ENCODE data around the gene ZNF12.
"Not testable (repeated sequence)": the region's sequence is repeated elsewhere in the genome, so short reads cannot be mapped to it uniquely, and the experiment has no call there.

The ZNF12 gene

DNA sequence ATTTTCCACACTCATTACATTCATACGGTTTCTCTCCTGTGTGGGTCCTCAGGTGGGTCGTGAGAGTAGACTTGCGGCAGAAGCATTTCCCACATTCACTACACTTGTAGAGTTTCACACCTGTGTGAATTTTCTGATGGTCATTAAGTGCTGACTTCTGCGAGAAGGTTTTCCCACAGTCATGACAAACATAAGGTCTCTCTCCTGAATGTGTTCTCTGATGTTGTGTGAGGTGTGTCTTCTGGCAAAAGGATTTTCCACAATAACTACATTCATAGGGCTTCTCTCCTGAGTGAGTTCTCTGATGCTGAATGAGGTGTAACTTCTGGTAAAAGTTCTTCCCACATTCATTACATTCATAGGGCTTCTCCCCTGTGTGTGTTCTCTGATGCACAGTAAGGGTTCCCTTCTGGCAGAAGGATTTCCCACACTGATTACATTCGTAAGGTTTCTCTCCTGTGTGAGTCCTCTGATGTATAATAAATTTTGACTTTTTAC, 15.1 kb downstream of the ZNF12 start:
- DNase-seq (ENCODE audit: low spot score), result peak; percentile 11

DNA sequence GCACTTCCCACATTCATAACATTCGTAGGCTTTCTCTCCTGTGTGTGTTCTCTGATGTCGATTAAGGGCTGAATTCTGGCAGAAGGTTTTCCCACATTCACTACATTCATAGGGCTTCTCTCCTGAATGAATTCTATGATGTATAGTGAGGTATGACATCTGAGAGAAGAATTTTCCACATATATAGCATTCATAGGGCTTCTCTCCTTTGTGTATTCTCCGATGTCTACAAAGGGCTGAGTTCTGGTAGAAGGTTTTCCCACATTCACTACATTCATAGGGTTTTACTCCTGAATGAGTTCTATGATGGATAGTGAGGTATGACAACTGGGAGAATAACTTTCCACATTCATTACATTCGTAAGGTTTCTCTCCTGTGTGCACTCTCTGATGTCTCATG, 15.6 kb downstream of the ZNF12 start:
- no peak for DNase-seq (ENCODE audit: low spot score)

DNA sequence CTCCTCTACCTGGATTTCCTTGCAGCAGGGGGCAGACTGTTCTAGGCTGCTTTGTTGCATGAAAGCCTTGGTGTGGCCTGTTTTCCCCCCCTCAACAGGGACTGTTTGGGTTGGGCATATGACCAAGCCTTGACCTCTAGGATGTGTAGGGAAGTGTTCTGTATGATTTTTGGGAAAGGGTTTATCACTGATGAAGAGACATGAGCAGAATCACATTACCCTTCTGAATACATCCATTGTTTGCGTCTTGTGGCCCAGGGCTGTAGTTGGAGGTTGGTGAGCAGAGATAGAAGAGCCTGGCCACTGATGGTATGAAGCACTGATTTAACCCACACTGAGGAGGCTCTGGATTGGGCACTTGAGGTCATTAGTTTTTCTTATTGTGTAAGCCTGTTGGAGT, 26.6 kb downstream of the ZNF12 start:
- no peak for DNase-seq (ENCODE audit: low spot score)

DNA sequence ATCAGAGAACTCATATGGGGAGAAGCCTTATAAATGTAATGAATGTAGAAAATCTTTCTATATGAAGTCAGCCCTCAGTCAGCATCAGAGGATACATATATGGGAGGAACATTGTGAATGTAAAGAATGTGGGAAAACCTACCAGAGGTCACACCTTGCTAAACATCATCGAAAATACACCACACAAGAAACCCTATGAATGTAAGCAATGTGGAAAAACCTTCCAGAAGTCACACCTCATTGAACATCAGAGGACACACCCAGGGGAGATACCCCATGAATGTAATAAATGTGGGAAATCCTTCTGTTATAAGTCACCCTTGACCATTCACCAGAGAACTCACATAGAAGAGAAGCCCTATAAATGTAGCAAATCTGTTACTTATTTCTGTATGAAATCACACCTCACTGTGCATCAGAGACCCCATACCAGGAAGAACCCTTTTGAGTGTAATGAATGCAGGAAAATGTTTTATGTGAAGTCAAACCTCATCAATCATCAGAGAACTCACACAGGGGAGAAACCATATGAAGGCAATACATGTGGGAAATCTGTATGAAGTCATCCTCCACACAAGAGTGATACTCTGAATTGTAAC, 30.8 kb downstream of the ZNF12 start:
- no peak for DNase-seq (ENCODE audit: low spot score)

DNA sequence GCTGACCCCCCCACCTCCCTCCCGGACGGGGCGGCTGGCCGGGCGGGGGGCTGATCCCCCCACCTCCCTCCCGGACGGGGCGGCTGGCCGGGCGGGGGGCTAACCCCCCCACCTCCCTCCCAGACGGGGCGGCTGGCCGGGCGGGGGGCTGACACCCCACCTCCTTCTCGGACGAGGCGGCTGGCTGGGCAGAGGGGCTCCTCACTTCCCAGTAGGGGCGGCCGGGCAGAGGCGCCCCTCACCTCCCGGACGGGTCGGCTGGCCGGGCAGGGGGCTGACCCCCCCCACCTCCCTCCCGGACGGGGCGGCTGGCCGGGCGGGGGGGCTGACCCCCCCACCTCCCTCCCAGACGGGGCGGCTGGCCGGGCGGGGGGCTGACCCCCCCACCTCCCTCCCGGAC, 35.9 kb downstream of the ZNF12 start:
- not testable (repeated sequence) for DNase-seq (ENCODE audit: low spot score)

DNA sequence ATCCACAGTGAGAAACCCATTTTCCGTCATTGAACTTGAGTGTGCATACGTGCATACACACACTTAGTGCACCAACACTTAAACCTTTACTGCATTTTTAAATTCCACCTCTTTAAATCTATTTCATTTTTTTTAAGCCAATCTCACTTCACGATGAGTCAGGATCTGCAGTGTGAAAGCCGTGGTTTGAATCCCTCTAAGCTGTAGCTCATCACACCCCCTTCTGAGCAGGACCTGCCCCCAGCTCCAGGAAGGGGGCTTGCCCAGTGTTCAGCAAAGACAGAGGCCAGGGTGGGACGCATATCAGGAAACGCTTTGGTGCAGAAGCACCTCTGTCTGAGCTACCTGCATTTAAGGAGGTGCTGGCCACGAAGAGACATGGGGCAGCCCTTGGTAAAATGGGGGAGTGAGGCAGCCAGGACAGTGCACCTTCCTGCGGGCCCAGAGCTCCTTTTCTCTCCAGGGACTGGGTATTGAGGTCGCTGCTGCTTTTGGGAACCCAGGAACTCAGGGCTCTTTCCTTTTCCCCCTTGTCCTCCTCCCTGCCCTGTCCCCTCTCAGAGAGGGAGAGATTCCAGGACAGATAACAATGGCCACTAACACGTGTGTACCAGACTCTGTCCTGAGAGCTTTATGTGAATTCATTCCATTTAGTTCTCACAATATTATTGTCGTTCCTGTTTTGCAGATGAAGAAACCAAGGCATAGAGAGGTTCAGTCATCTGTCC, 48.0 kb downstream of the ZNF12 start:
- DNase-seq (ENCODE audit: low spot score), result no peak

DNA sequence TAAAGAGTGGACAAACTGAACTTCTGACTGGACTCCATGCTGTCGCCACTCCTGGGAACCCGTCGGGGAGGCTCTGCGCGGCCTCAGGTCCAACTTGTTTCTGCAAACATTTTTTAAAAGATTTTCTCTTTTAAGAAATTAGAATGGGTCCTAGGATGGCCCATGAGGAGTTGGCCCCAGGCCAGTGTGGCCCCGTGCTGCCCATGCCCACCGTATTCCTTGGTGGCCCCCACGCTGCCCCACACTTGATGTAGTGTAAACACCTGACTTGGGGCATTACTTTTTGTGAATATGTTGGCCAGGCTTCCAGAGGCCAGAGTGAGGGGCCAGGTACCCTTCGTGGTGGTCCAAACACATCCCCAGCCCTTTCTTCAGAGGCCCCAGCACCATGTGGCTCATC, 50.3 kb downstream of the ZNF12 start:
- DNase-seq (ENCODE audit: low spot score), result no peak

DNA sequence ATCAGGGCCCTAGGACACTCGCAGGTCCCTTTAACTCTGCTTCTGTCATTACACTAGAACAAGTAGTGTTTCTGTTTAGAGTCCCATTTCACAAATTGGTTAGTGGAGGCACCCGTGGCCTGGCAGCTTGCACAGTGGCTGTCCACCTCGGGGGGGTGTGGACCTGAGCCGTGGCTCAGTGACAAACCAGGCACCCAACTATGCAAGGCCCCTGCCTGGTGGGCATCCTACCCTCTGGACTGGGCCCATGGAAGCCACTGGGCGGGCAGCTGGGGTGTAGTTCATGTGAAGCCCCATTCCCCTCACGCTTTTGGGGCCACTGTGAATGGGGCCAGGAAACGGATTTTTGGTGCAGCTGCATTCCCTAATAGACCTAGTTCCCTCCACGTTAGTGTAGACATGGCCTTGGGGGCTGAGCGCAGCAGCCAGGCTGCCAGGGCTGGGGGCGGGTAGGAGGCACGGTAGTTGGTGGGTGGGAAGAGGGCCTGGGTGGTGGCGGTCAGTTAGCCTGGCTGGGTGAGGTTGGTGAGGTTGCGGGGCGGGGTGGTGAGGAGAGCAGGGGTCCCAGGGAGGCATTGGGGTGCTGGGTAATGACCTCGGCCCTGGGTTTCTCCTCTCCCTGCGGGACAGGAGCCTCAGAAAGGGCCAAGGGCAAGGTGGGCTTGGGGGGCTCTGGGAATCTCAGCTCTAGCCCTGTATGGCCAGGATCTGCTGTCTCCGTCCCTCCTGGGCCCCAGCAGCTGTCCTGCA, 50.9 kb downstream of the ZNF12 start:
- DNase-seq (ENCODE audit: low spot score), result no peak

DNA sequence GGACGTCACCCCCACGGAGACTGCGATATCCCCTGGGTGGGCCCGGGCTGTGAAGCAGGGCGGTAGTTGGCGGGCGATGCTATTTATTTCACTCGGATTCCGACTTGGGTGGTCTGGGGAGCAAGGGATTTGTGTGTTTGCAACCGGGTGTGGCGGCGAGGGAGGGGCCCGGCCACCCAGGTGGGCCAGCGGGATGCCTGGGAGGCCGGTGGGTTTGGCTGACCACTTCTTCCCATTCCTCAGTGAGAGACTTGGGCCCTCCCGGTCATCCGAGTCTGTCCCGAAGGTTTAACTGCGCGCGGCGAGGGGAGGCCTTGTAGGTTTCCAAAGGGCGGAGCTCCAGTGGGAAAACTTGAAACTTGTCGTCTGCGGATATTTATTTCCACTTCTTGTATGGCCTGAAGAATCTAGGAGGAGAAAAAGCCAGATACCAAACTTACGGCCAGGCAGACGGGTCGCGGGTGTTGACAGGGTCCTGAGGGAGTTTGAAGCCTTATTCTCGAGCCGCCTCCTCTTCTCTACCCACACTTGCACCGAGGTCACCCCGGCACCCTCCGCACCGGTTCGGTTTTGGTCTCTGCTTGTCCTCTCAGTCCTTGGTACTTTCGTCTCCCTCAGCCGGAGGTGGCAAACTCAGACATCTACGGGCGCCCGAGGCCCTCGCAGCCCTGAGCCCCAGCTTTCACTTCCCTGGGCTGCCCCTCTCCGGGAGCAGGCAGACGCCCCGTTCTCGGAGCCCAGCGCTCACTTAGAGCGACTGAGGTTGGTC, 51.7 kb downstream of the ZNF12 start:
- no peak for DNase-seq (ENCODE audit: low spot score)

DNA sequence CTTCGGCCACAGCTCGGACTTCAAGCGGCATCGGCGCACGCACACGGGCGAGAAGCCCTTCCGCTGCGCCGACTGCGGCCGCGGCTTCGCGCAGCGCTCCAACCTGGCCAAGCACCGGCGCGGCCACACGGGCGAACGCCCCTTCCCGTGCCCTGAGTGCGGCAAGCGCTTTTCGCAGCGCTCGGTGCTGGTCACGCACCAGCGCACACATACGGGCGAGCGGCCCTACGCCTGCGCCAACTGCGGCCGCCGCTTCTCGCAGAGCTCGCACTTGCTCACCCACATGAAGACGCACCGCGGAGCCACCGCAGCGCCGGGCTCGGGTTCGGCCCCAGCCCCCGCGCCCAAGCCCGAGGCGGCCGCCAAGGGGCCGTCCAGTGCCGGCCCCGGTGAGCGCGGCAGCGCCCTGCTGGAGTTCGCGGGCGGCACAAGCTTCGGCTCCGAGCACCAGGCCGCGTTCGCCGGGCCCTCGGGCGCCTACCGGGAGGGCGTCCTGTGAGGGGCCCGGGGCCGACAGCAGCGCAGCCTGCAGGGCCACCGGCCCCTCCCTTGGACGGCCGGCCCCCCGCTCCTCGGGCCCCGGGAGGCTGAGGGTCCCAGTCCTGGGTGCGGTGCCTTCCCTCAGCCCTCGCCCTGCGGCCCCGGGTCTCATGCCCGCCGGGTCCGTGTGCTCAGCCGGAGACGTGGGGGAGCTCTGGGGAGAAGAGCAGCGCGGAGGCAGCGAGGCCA, 52.5 kb downstream of the ZNF12 start:
- no peak for DNase-seq (ENCODE audit: low spot score)

DNA sequence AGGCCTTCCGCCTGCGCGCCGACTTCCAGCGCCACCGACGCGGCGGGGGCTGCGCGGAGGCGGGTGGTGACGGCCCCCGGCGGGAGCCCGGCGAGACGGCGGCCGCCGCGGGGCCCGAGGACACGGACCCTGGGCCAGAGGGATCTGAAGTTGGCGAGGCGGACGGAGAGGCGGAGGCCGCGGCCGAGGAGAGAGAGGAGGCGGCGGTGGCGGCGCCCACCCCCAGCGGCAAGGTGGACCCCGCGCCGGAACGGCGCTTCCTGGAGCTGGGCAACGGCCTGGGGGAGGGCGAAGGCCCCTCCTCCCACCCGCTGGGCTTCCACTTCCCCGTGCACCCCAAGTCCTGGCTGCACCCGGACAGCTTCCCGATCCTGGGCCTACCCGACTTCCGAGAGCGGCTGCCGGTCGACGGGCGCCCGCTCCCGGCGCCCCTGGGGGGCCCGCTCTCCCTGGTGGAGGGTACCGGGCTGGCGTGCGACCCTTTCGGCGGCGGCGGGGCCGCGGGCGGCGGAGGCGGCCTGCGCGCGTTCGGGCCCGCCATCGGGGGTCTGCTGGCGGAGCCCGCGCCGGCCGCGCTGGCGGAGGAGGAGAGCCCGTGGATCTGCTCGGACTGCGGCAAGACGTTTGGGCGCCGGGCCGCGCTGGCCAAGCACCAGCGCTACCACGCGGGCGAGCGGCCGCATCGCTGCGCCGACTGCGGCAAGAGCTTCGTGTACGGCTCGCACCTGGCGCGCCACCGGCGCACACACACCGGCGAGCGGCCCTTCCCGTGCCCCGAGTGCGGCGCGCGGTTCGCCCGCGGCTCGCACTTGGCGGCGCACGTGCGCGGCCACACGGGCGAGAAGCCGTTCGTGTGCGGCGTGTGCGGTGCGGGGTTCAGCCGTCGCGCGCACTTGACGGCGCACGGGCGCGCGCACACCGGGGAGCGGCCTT, 53.4 kb downstream of the ZNF12 start:
- DNase-seq (ENCODE audit: low spot score), result no peak

DNA sequence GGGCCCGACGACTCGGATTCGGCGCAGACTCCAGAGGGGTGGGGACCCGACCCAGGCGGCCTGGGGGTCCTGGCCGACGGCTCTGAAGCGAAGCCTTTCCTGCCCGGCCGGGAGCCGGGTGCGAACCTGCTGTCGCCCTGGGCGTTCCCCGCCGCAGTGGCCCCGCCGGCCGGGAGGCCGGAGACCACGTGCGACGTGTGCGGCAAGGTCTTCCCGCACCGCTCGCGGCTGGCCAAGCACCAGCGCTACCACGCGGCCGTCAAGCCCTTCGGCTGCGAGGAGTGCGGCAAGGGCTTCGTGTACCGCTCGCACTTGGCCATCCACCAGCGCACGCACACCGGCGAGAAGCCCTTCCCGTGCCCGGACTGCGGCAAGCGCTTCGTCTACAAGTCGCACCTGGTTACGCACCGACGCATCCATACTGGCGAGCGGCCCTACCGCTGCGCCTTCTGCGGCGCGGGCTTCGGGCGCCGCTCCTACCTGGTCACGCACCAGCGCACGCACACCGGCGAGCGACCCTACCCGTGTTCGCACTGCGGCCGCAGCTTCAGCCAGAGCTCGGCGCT, 54.2 kb downstream of the ZNF12 start:
- no peak for DNase-seq (ENCODE audit: low spot score)

DNA sequence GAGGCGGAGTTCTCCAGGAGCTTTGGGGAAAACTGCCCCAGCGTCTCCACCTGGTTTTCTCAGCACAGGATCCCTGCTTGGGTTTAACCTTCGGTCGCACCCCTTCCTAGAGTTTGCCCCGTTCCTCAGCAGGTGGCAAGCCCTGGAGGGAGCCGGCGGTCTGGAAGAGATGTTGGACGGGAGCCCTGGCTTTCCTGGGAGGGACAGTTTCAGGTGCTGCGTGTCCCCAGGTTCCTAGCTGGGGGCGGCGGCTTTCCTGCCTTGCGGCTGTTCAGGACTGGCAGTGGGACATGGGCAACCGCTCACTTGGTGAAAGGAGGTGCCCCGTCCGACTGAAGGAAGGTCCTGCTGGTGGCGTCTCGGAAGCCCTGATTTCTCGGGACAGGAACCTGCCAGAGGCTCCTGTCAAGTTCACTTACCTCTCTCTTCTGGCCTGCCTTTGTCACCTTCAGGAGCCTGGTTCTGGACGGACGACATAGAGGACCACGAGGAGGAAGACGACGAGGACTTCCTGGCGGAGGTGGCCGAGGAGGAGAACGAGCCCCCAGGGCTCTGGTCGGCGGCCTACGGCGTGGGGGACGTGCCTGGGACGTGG, 54.8 kb downstream of the ZNF12 start:
- no peak for DNase-seq (ENCODE audit: low spot score)

DNA sequence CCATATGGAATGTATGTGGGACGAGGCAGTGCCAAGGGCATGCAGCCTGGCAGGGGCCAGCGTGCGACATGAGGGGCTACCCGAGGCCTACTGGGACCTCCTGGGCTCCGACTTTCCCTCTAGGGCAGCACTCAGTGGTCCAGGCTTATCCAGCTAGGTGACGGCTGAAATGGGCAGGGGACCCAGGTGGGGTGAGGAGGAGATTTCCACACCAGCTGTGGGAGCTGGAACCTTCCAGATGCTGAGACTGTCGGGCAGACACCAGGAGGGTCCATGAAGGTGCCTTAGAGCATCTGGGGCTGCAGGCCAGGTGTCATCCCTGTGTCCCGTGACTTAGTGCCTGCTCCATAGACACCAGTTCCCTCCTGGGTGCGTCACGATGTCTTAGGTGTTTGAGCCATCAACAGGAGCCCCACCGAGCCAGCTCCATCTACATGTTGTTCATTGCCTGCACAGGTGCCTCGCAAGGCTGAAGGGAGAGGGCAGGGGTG, 56.2 kb downstream of the ZNF12 start:
- DNase-seq (ENCODE audit: low spot score), result no peak

DNA sequence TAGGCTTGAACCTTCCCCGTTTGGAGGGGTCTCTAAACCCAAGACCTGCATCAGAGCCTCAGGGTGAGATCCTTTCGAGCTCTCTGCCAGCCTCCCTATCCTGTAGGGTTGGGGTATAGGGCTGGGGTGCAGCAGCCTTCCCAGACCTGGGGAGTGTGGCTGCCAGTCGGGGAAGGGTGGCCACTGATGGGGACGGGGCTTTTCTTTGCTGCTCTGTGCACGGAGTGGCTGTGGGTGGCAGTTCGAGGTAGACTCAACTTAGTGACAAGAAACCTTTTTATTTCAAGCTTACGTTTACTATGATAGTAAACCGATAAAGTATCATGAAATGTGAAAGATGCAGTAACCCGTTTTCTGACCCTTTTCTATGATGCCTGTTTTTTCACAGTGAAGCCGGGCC, 56.7 kb downstream of the ZNF12 start:
- DNase-seq (ENCODE audit: low spot score), result no peak

DNA sequence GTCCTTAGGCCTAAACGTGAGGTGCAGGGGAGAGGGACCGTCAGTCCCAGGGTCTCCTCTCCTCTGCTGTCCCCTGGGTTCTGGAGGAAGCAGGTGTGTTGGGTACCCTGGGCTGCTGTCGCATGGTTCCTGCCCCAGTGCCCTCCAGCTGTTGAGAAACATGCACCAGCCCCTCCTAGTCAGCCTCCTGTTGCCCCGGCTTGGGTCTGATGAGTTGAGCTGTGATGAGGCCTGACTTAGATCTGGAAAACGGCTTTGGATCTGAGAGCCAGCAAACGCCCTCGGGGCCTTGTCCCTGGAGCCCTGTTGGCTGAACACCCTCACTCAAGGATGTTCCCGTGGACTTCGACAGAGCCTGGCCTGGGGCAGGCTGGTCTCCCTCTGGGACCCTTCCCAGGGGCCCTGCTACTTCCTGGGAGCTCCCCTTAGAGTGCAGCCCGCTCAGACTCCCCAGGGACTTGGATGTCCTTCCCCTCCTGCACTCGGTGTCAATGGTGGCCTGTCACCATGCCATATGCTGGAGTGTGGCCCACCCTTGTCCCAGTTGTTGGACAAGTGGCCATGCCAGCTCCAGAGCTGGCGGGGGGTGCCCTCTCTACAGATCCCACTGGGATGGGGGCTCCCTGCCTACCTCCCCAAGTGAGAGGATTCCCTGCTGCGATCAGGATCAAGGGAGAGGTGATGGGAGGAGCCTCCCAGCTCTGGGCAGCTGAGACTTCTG, 57.3 kb downstream of the ZNF12 start:
- DNase-seq (ENCODE audit: low spot score), result no peak

DNA sequence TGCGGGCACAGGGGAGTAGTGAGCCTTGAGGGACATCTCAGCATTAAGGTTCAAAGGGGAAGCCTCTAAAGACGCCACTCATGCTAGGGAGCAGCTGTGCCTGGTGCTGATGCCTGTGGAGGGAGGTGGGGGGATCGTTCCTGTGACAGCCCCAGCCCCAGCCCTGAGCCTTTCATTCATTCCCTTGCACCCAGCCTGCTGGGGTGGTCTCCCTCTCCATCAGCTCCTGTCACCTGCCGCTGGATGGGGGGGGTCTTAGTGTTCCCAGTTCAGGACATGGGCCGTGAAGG, 58.0 kb downstream of the ZNF12 start:
- DNase-seq (ENCODE audit: low spot score), result no peak

DNA sequence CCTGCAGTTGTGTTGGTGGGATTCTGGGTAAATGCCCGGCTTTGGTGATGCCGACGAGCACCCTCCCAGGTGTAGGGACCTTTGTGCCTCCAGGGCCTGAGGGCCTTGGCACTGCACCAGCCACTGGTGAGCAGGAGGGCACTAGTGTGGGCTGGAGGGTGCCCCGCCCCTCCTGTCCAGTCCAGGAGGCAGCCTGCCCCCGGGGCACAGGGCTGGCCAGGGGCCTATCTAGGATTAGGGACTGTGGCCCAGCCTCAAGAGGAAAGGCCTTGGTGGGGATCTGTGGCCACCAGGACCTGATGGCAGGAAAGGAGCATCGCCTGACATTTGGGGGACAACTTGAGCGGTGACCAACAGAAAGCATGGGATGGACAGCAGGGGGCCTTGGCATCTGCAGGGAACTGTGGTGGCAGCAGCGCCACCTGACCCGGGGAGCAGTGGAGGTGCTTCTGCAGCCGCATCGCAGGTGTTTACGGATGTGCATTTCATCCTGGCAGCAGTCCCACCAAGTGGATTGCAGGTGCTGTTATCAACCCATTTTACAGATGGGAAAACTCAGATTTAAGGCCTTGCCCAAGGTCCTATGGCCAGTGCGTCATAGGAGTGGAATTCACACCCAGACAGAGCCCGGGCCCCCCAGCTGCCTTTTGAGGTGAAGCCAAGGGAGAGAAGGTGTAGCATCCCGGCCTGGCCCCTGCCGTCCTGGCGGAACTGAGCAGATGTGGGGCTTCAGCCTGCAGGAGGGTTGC, 58.5 kb downstream of the ZNF12 start:
- DNase-seq (ENCODE audit: low spot score), result no peak

DNA sequence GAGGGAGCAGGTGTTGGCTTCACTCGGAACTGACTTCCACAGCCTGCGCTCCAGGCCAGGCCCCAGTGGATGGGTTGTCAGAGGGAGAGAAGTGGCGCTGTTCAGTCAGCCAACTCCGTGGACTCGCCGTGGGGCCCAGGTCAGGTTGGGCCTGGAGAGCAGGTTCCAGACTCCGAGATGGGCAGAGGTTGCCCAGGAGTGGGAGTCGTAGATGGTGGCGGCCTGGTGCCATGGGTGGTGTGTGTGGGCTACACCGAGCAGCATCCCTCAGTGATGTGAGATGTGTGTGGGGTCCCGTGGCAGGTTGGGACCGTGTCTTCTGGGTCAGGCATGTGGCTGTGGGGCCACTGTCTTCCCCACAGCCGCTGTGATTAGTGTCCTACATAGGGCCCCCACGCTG, 59.2 kb downstream of the ZNF12 start:
- DNase-seq (ENCODE audit: low spot score), result no peak
